GM23338 (cell line): ENCODE measurements around the gene MSL3B.

Source experiments
- EZH2 ChIP-seq: fragments of 200-600 bp; sonication (generic); IDR thresholded peaks from one replicate; pipeline ENCODE4 v1.8.0; 2017; ENCODE audit warnings: antibody characterized with exemption, mild to moderate bottlenecking, low read depth; ENCODE audit not compliant: unreplicated experiment
- POLR2AphosphoS5 ChIP-seq: IDR thresholded peaks from 2 replicates; pipeline ENCODE4 v1.6.1; 2016; ENCODE audit warnings: antibody characterized with exemption, low read depth
- ZNF331 ChIP-seq: fragments of 250-450 bp; sonication (Bioruptor Pico); IDR thresholded peaks from 2 replicates; pipeline ENCODE4 v1.5.0; 2020; ENCODE audit warnings: low read depth, mild to moderate bottlenecking, moderate library complexity
- TF ChIP-seq, protein P1 (sequence below): IDR thresholded peaks from one replicate; pipeline ENCODE4 v1.6.1; 2018; ENCODE audit warnings: antibody characterized with exemption; ENCODE audit not compliant: unreplicated experiment
- TF ChIP-seq, protein P2 (sequence below), 2 experiments: fragments of 200-600 bp in 1 of 2; sonication (generic) in 1 of 2; conservative IDR thresholded peaks; 2 replicates each; pipeline versions ENCODE4 v1.5.1 to v1.6.1; 2016 to 2017; ENCODE audit warnings: antibody characterized with exemption in 2 of 2, low read depth in 2 of 2, mild to moderate bottlenecking in 2 of 2, moderate library complexity in 1 of 2

DNA sequence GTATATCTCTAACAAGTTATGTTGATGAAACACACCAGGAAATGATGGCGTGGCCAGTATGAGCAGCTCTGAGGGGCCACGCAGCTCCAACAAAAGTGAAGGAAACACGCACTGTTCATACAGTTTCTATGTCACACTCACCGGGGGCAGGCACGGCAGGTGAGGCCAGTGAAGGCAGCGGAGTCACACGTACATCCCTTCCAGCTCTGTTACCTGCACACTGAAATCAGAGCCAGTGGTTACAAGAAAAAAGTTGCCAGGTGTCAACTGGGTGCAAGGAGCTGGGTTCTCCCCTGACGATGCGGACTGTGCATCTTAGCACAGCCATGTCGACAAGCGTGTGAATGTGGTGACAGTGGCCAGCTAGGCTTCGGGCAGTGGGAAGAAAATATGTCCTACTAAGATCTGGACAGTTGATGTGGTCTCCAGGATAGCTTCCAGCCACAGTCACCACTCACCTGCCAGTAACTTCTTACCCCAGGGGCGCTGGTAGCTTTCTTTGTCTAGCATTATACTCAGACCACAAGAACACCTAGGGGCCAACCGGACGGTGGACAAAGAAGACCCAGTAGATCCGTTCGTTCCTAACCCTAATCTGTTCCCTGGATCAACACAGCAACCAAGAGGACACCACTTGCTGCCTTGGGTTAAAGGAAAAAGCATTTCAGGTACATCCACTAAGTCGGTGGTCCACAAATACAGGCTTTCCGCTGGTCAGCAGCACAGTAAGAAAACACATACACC lies 23.9 kb downstream of the MSL3B start:
- TF ChIP-seq, protein P1, sequence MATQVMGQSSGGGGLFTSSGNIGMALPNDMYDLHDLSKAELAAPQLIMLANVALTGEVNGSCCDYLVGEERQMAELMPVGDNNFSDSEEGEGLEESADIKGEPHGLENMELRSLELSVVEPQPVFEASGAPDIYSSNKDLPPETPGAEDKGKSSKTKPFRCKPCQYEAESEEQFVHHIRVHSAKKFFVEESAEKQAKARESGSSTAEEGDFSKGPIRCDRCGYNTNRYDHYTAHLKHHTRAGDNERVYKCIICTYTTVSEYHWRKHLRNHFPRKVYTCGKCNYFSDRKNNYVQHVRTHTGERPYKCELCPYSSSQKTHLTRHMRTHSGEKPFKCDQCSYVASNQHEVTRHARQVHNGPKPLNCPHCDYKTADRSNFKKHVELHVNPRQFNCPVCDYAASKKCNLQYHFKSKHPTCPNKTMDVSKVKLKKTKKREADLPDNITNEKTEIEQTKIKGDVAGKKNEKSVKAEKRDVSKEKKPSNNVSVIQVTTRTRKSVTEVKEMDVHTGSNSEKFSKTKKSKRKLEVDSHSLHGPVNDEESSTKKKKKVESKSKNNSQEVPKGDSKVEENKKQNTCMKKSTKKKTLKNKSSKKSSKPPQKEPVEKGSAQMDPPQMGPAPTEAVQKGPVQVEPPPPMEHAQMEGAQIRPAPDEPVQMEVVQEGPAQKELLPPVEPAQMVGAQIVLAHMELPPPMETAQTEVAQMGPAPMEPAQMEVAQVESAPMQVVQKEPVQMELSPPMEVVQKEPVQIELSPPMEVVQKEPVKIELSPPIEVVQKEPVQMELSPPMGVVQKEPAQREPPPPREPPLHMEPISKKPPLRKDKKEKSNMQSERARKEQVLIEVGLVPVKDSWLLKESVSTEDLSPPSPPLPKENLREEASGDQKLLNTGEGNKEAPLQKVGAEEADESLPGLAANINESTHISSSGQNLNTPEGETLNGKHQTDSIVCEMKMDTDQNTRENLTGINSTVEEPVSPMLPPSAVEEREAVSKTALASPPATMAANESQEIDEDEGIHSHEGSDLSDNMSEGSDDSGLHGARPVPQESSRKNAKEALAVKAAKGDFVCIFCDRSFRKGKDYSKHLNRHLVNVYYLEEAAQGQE, result no peak
- TF ChIP-seq, protein P2, sequence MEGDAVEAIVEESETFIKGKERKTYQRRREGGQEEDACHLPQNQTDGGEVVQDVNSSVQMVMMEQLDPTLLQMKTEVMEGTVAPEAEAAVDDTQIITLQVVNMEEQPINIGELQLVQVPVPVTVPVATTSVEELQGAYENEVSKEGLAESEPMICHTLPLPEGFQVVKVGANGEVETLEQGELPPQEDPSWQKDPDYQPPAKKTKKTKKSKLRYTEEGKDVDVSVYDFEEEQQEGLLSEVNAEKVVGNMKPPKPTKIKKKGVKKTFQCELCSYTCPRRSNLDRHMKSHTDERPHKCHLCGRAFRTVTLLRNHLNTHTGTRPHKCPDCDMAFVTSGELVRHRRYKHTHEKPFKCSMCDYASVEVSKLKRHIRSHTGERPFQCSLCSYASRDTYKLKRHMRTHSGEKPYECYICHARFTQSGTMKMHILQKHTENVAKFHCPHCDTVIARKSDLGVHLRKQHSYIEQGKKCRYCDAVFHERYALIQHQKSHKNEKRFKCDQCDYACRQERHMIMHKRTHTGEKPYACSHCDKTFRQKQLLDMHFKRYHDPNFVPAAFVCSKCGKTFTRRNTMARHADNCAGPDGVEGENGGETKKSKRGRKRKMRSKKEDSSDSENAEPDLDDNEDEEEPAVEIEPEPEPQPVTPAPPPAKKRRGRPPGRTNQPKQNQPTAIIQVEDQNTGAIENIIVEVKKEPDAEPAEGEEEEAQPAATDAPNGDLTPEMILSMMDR (conservative IDR thresholded peaks at IDR 0.05; ENCODE audit: low read depth in 2 of 2), result no peak
- no peak for TF ChIP-seq EZH2
- TF ChIP-seq POLR2AphosphoS5, result no peak
- no peak for TF ChIP-seq ZNF331 (CRISPR knock-in tag)
